OCI-LY7 (cell line): ENCODE data around the gene FLRT1.

Source experiments
- CTCF ChIP-seq: fragments of 200-600 bp; sonication (generic); conservative IDR thresholded peaks from 2 replicates; pipeline ENCODE4 v1.5.1; 2014; ENCODE audit warnings: mild to moderate bottlenecking, antibody characterized with exemption, low read length, moderate library complexity, mixed read lengths
- EZH2phosphoT487 ChIP-seq: fragments of 200-600 bp; sonication (generic); IDR thresholded peaks from 2 replicates; pipeline ENCODE4 v1.6.1; 2018; ENCODE audit warnings: low read depth, borderline replicate concordance, mild to moderate bottlenecking, mixed run types, antibody characterized with exemption, low read length, moderate library complexity, mixed read lengths

- no peak for TF ChIP-seq CTCF
- TF ChIP-seq EZH2phosphoT487: no peak
Observed at GRCh38 chr11:64067230-64067993, 31.7 kb downstream of the FLRT1 start.
